G401 (cell line): ENCODE measurements around the gene SSH3. TPM values are rescaled to one million over a fixed set of nuclear protein-coding genes. Genes with fewer than 3 reads are reported as not detected.

Experiments used
- DNase-seq: peaks from one replicate; pipeline ENCODE4 v3.0.0-alpha.2; 2015; ENCODE audit warnings: low spot score
- in situ Hi-C: cut with HindIII; loops from 2 replicates; pipeline ENCODE4 v1.10.0; 2016; ENCODE audit warnings: low sequenced_read_pairs, mixed read lengths
- total RNA-seq: library from RNA; depleted of rRNA; stranded (reverse); fragments of >200 nt; shearing (Covaris generic); gene quantifications from 2 replicates; pipeline ENCODE4 v1.2.3, GENCODE V29; 2014; rRNA removed

Gene SSH3
- total RNA-seq, 1 experiment from 2014 or later, result 1.8 TPM

GRCh38 chr11:67354075-67355022 is 51.0 kb downstream of the SSH3 start:
- DNase-seq, result no peak

GRCh38 chr11:67355023-67355793 is 51.9 kb downstream of the SSH3 start:
- in situ Hi-C loops, result no loop called here
- DNase-seq, result no peak

More at GRCh38 chr11:67354075-67355022, 51.0 kb downstream of the SSH3 start:
- in situ Hi-C loops, result no loop called here

- in situ Hi-C loops, result no loop called here
- no peak for DNase-seq
These were observed 52.6 kb downstream of the SSH3 start for GRCh38 chr11:67355794-67356386.

DNA sequence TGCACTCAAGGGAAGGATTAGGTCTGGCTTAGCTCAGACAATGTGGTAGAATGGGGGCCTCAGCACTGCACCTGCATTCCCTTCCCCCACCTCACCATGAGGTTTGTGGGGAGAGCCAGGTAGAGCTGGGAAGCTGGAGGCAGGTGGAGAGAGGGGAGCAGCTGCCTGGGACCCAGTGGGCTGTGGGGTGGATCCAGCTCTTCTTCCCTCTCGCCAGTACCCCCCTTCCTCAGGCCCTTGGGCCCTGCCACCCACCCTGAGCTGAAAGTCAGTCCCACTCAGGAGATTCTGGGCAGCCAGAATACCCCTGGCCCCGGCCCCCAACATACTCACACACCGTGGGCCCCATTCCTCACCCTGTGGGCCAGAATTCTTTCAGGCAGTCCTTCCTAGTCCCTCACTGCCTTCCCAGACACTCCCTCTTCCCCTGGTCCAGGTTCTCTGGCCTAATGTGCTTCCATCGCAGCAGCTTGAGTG is 53.1 kb downstream of the SSH3 start:
- in situ Hi-C loops, result no loop called here
- DNase-seq, result no peak

DNA sequence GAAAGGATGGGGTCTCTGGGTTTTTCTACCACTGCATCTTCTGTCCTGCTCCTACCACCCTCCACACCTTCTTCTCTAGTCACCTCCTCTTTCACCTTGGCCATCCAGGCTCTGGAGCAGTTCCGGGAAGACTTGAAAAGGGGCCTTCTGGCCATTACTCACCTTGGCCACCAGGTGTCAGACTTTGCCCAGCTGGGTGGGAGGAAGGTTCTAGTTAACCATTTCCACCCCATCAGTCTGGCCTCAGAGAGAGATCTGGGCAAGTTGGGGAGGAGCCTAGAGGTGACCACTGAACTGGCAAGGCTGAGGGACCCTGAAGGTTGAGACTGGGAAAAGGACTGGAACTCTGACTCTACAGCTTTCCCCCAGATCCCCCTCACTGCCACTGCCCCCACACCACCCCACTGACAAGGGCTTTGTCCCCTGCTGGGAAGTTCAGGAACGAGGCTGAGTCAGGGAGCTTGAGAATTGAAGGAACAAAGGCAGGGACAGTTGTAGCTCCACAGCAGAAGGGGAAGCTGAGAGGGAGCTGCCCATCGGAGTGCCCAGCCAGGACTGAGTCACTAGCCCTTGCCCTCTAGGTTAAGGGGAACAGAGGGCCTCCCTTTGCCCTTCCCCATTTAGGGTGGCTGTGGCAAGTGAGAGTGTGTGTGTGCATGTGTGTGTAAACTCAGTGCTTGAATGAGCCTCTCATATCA is 53.7 kb downstream of the SSH3 start:
- DNase-seq, result peak; percentile 79
- in situ Hi-C loops, result no loop called here

DNA sequence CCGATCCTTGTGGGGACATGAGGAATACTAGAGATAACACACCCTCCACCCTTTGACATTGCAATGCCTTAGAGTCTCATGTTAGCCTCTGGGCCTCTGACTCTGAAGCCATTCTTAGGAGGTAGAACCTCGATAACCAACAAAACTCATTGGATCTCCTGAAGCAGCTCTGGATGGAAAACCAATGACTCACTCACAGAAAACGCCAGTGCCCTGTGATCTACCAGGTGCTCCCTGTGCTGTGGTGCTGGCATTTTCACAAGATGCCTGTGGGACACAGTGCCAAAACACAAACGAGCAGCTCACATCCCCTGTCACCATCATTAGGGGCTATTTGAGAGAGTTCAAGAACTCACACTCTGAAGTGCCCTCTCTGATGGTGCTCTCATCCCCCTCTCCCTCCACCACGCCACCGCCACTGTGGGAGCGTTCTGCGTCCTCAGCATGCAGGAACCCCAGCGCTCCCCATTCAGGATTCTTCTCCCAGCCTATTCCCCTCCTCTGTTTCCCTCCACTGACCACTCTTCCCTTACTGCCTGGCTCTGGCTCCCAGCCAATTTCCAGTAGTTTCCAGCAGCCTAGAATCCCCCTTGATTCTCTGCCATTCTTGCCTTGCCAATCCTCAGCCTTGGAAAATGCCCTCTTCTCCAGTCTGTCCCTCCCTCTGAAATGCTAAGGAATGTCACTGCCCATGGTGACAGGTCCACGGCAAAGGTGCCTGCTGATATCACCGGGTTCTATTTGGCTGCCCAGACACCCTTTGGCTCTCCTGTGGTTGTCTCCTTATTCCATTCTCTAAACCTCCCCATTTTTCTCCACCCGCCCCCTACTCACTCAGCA is 54.7 kb downstream of the SSH3 start:
- no peak for DNase-seq
- in situ Hi-C loops, result no loop called here

Other genes with a start within 250 kb of the SSH3 start
- not detected in 2 replicates for gene RHOD, start 246.7 kb upstream of the SSH3 start, total RNA-seq
- gene KDM2A, start 184.3 kb upstream of the SSH3 start, total RNA-seq, result 11.4 and 13.4 TPM in 2 replicates
- gene GRK2, start 37.1 kb upstream of the SSH3 start, total RNA-seq, result 35.1 and 48.8 TPM in 2 replicates
- 25.2 and 40.3 TPM in 2 replicates for gene ANKRD13D, start 14.2 kb upstream of the SSH3 start, total RNA-seq
- 15.2 and 19.4 TPM in 2 replicates for gene POLD4, start 50.0 kb downstream of the SSH3 start, total RNA-seq
- 1.9 and 4.2 TPM in 2 replicates for gene CLCF1, start 70.1 kb downstream of the SSH3 start, total RNA-seq
- gene RAD9A, start 88.5 kb downstream of the SSH3 start, total RNA-seq, result 20.3 and 38.1 TPM in 2 replicates
- gene PPP1CA, start 98.3 kb downstream of the SSH3 start, total RNA-seq, result 319 TPM in 2 replicates
- 0.10 and 0.31 TPM in 2 replicates for gene TBC1D10C, start 100.6 kb downstream of the SSH3 start, total RNA-seq
- not detected in 2 replicates for gene CARNS1, start 112.1 kb downstream of the SSH3 start, total RNA-seq
- 121 and 125 TPM in 2 replicates for gene RPS6KB2, start 125.0 kb downstream of the SSH3 start, total RNA-seq
- not detected in 2 replicates for gene PTPRCAP, start 134.2 kb downstream of the SSH3 start, total RNA-seq
- 177 and 184 TPM in 2 replicates for gene CORO1B, start 139.9 kb downstream of the SSH3 start, total RNA-seq
- gene GPR152, start 149.2 kb downstream of the SSH3 start, total RNA-seq, result not detected in 2 replicates
- gene CABP4, start 151.8 kb downstream of the SSH3 start, total RNA-seq, result not detected in 2 replicates
- 88.8 and 126 TPM in 2 replicates for gene TMEM134, start 165.7 kb downstream of the SSH3 start, total RNA-seq
- gene AIP, start 179.5 kb downstream of the SSH3 start, total RNA-seq, result 73.5 and 102 TPM in 2 replicates
- gene PITPNM1, start 201.8 kb downstream of the SSH3 start, total RNA-seq, result 27.0 and 35.2 TPM in 2 replicates
- gene CDK2AP2, start 204.6 kb downstream of the SSH3 start, total RNA-seq, result 36.1 and 36.4 TPM in 2 replicates
- gene CABP2, start 219.9 kb downstream of the SSH3 start, total RNA-seq, result not detected in 2 replicates